Left lung (tissue), 14 donors: ENCODE measurements around the gene PRSS36. TPM values are rescaled to one million over a fixed set of nuclear protein-coding genes. Genes with fewer than 3 reads are reported as not detected.
"Not testable (repeated sequence)": the region's sequence is repeated elsewhere in the genome, so short reads cannot be mapped to it uniquely, and the experiment has no call there.

Experiments used
- ATAC-seq: fragments of 200-7000 bp; cut with Tn5 transposase; one replicate; pipeline ENCODE4 v1.9.1; 2020; ENCODE audit warnings: moderate library complexity
- DNase-seq, 4 donors: peaks; one replicate each; pipeline ENCODE4 v3.0.0-alpha.2; 2013 to 2020
- H3K27ac ChIP-seq, 2 donors: fragments of 200-600 bp; sonication (generic) in 1 of 2; one replicate each; pipeline versions ENCODE4 v1.5.0 to v1.8.0; 2020 to 2021
- H3K27me3 ChIP-seq, 2 donors: fragments of 200-600 bp; sonication (generic) in 1 of 2; one replicate each; pipeline versions ENCODE4 v1.5.0 to v1.8.0; 2020 to 2021
- H3K36me3 ChIP-seq, 2 donors: fragments of 200-600 bp; sonication (generic) in 1 of 2; one replicate each; pipeline versions ENCODE4 v1.5.0 to v1.8.0; 2020 to 2021
- H3K4me1 ChIP-seq, 2 donors: fragments of 200-600 bp; one replicate each; pipeline ENCODE4 v1.8.0; 2021
- H3K4me3 ChIP-seq, 2 donors: fragments of 200-600 bp; sonication (generic) in 1 of 2; one replicate each; pipeline versions ENCODE4 v1.5.0 to v1.8.0; 2020 to 2021; ENCODE audit warnings: mild to moderate bottlenecking in 1 of 2
- H3K9me3 ChIP-seq, 2 donors: fragments of 200-600 bp; sonication (generic) in 1 of 2; one replicate each; pipeline versions ENCODE4 v1.5.0 to v1.8.0; 2020 to 2021
- CTCF ChIP-seq, 2 donors: fragments of 200-600 bp; sonication (generic) in 1 of 2; IDR thresholded peaks; one replicate each; pipeline versions ENCODE4 v1.5.0 to v1.8.0; 2021; ENCODE audit warnings: antibody characterized with exemption in 2 of 2
- intact Hi-C, 2 donors: fragments of 100-400 bp; cut with DNase I; formaldehyde crosslinking; loops; one replicate each; pipeline versions ENCODE4 v1.11.2 to v1.14.2; 2022
- long read RNA-seq, 12 donors: library from polyadenylated mRNA in 2 of 12; unstranded in 2 of 12; transcript quantifications; one replicate each; pipeline ENCODE4 v2.0.0 and lab custom pipeline, GENCODE V29; 2019 to 2026
- polyA plus RNA-seq, 6 donors: library from polyadenylated mRNA; unstranded; fragments of 120-200 nt; gene quantifications; one replicate each; pipeline ENCODE4 v1.2.1, GENCODE V29; 2013; ENCODE audit not compliant: insufficient read length in 6 of 6
- total RNA-seq, 2 donors: library from RNA; stranded (reverse); fragmentation: NEBNext Ultra II Directional; extraction: Animal tissue kit (Norgen Biotek cat#: 25700); gene quantifications; one replicate each; pipeline ENCODE4 v1.2.1, GENCODE V29; 2021
- donor health status: DM: no; HTN: yes; CAD: no.
- donor health status: DM: no; HTN: no; CAD: no.

PRSS36 gene
- 1 to 10 TPM; 4.8 to 5.8 TPM for total RNA-seq
- 1 to 10 TPM in 5 of 6 donors, under 1 TPM in 1; 0.70 to 3.3 (median 1.9) TPM for polyA plus RNA-seq
- long read RNA-seq, donor 1: 0 reads
- long read RNA-seq, donor 2: 0 reads
- long read RNA-seq, donor 3, partial matches to known transcripts: 444 of 453 reads
- long read RNA-seq, donor 3, other reads (novel, unspliced or antisense): 9 of 453 reads
- long read RNA-seq, donor 4, partial matches to known transcripts: 1 of 2 reads
- long read RNA-seq, donor 4, other reads (novel, unspliced or antisense): 1 of 2 reads
- long read RNA-seq, donor 5: 0 reads
- long read RNA-seq, donor 6: 0 reads
- long read RNA-seq, donor 7: 0 reads
- long read RNA-seq, donor 8: 0 reads
- long read RNA-seq, donor 9: 0 reads
- long read RNA-seq, donor 10, partial matches to known transcripts: 0 of 3 reads
- long read RNA-seq, donor 10, other reads (novel, unspliced or antisense): 3 of 3 reads
- long read RNA-seq, donor 11: 0 reads
- long read RNA-seq, donor 12: 0 reads

GRCh38 chr16:31149894-31150890 is at the start of gene PRSS36:
Gene PRSS36, minus strand, starts transcription at chr16:31150066. Its CDS starts 31 bp downstream, at chr16:31150035.
- Histone ChIP-seq H3K4me1 (peaks cover 0 to 19% of the 10 kb centered on the region in 2 donors), H3K27me3 (peaks cover 0 to 21% of the 10 kb centered on the region in 2 donors), H3K27ac (no peak within 1 kb of the TSS), H3K9me3 (no peaks in the 10 kb centered on the region), H3K36me3 (no peaks in the 10 kb centered on the region), H3K4me3 (no peak within 1 kb of the TSS)
- ATAC-seq: no peak
- no peak for TF ChIP-seq CTCF (IDR thresholded peaks at IDR 0.05)
- DNase-seq: no peak
- intact Hi-C loops: loop anchor here in 1 of 2 donors (10.0 kb wide), 1 partner anchor 75 kb away; the partner anchor contains the start of genes ZNF646 and ZNF668

DNA sequence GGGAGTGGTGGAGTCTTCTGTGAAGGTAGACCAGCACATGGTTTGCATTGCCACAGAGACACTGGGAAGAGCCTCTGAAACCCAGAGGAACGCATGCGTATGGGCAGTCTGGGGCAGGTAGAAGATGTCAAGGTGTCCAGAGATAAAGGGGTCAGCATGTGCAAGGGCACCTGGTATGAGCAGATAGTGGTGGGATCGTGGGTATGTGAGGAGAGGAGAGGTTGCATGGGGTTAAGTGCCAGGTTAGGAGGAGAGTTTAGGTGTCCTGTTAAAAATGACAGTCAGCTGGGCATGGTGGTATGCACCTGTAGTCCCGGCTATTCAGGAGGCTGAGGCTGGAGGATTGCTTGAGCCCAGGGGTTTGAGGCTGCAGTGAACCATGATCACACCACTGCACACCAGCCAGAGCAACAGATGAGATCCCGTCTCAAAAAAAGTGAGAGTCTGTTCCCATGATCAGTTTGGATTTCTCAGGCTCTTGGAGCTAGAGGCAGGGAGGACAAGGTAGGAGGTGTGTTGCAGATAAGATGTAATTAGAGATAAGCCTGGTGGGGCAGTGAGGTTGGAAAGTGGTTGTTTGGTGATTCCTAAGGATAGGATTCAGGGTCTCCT is 49.7 kb upstream of the PRSS36 start:
- DNase-seq (no peak), ATAC-seq (no peak)
- no peak overlapping the region for H3K4me3 ChIP-seq
- no peaks in the 10 kb centered on the region for H3K27me3 ChIP-seq
- intact Hi-C loops: no loop called here
- TF ChIP-seq CTCF (IDR thresholded peaks at IDR 0.05): no peak
- H3K36me3 ChIP-seq: peaks cover 0 to 44% of the 10 kb centered on the region in 2 donors
- no peak overlapping the region for H3K27ac ChIP-seq
- H3K9me3 ChIP-seq: no peaks in the 10 kb centered on the region
- peaks cover 7 to 55% of the 10 kb centered on the region in 2 donors for H3K4me1 ChIP-seq

DNA sequence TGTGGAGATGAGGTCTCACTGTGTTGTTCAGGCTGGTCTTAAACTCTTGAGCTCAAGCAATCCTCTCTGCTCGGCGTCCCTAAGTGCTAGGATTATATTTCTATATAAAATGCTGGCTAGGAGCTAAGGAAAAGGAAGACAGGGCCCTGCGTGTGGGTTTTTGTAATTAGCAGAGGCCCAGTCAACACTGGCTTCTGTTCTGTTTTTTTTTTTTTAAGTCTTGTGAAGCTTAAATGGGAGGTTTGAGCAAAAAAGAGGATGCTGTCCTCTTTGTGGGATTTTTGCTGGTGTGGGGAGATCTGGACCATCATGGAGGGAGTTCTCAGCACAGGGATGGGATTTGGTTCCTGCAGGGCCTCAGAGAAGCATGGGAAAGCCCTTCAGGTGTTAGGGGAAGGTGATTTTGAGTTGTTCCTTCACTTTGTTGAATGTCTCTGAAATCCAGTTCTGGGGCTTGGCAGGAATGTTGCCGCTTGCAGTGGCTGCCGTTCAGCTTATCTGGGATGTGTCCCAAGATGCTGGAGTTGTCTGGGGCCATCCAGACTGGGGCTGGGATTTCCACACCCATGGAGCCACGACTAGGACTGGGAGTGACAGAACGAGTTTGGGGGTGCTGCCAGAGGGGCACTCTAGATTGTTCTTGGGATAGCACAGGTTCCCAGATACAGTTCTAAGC is 48.5 kb upstream of the PRSS36 start:
- H3K4me1 ChIP-seq: peaks cover 7 to 45% of the 10 kb centered on the region in 2 donors
- no peaks in the 10 kb centered on the region for H3K9me3 ChIP-seq
- DNase-seq (no peak), ATAC-seq (no peak)
- no peak for TF ChIP-seq CTCF (IDR thresholded peaks at IDR 0.05)
- no peak overlapping the region for H3K4me3 ChIP-seq
- no peaks in the 10 kb centered on the region for H3K27me3 ChIP-seq
- H3K27ac ChIP-seq: no peak overlapping the region
- H3K36me3 ChIP-seq: peaks cover 0 to 56% of the 10 kb centered on the region in 2 donors
- intact Hi-C loops: no loop called here

DNA sequence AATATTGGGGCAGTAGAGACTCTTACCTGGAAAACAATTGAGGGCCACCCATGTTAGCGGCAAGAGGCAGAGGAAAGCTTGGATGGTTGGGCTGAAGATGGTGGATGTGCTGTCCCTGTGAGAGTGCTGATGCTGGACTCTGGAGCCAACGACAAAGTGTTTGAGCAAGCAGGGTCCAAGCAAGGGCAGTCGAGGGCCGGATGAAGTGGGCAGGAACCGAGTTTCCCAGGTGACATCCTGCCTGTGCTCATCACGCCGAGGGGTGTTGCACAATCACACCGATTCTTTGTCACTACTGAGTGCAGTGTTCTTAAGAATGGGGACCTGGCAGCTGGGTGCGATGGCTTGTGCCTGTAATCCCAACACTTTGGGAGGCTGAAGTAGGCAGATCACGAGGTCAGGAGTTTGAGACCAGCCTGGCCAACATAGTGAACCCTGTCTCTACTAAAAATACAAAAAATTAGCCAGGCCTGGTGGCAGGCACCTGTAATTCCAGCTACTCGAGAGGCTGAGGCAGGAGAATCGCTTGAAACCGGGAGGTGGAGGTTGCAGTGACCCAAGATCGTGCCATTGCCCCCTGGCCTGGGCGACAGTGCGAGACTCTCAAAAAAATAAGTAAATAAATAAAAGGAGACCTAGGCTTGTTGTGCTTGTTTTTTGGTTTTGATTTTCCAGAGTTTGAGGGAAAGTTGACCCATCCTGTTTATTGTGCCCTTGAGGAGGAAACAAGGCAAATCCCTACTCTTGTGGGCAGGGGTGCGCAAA is 46.6 kb upstream of the PRSS36 start:
- no peak for TF ChIP-seq CTCF (IDR thresholded peaks at IDR 0.05)
- intact Hi-C loops: no loop called here
- Histone ChIP-seq H3K4me1 (peaks cover 7 to 35% of the 10 kb centered on the region in 2 donors), H3K4me3 (no peak overlapping the region), H3K36me3 (peaks cover 0 to 75% of the 10 kb centered on the region in 2 donors), H3K27me3 (no peaks in the 10 kb centered on the region), H3K9me3 (no peaks in the 10 kb centered on the region), H3K27ac (peak overlapping the region in 1 of 2 donors; percentile 45)
- DNase-seq (peak in 1 of 4 donors; percentile 43), ATAC-seq (no peak)

DNA sequence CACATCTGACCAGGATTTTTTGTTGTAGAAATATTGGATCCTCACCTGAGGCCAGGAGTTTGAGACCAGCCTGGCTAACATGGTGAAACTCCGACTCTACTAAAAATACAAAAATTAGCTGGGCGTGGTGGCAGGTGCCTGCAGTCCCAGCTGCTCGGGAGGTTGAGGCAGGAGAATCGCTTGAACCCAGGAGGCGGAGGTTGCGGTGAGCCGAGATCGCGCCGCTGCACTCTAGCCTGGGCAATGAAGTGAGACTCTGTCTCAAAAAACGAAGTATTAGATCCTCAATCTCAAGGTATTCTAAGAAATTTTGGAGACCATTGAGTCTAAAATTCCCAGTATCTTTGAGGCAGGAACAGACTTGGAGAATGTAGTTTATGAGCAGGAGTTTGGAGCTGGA is 46.0 kb upstream of the PRSS36 start:
- DNase-seq: peak in 1 of 4 donors; percentile 51
- peaks cover 2 to 29% of the 10 kb centered on the region in 2 donors for H3K4me1 ChIP-seq
- peaks cover 0 to 81% of the 10 kb centered on the region in 2 donors for H3K36me3 ChIP-seq
- H3K9me3 ChIP-seq, intact Hi-C loops, H3K27ac ChIP-seq, ATAC-seq, H3K27me3 ChIP-seq, H3K4me3 ChIP-seq: not testable (repeated sequence)
